HG03196 (cell line): ENCODE results near the gene DNAAF3.

Experiments
- ATAC-seq: cut with Tn5 transposase; IDR thresholded peaks from one replicate; pipeline ENCODE4 v1.9.1; 2021; ENCODE audit not compliant: unreplicated experiment

DNAAF3 gene

DNA sequence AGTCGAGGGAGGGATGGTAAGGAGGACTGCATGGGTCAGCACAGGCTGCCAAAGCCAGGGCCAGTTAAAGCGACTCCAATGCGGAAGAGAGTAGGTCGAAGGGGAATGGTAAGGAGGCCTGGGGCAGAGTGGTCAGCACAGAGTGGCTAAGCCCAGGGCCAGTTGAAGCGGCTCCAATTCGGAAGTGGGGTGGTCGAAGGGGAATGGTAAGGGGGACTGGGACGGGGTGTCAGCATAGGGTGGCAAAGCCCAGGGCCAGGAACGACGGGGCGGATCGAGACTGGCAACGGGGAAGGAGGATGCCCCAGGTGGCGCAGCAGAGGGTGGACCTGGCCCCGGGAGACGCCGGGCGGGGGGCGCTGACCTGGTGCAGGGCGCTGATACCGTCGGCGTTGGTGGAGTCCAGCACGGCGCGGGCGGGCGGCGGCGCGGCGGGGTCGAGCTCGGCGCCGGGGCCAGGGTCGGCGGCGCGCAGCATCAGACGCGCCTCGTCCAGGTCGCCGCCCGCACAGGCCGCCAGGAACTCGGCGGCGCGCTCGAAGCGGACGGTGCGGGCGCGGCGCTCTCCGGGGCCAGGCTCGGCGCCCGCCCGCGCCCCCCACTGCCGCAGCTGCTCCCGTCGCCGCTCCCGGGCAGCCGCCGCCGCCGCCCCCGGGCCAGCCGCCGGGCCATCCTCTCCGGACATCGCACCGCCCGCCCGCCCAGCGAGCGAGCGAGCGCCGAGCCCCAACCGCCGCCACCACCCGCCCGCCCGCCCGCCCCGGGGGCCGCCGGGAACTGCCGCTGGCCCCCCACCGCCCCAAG lies 49.4 kb downstream of the DNAAF3 start, which contains the start of gene PPP1R12C:
TSS of gene PPP1R12C (minus strand) at position 779 of the 804 bp plus-strand sequence. CDS start at position 685, 94 bp downstream.
- ATAC-seq = no peak

- no peak for ATAC-seq
Measured at GRCh38 chr19:55116232-55116858, 50.1 kb downstream of the DNAAF3 start.

- ATAC-seq = no peak
Measured at GRCh38 chr19:55115446-55116065, 50.9 kb downstream of the DNAAF3 start.

GRCh38 chr19:55114566-55115145 lies 51.8 kb downstream of the DNAAF3 start:
- no peak for ATAC-seq

DNA sequence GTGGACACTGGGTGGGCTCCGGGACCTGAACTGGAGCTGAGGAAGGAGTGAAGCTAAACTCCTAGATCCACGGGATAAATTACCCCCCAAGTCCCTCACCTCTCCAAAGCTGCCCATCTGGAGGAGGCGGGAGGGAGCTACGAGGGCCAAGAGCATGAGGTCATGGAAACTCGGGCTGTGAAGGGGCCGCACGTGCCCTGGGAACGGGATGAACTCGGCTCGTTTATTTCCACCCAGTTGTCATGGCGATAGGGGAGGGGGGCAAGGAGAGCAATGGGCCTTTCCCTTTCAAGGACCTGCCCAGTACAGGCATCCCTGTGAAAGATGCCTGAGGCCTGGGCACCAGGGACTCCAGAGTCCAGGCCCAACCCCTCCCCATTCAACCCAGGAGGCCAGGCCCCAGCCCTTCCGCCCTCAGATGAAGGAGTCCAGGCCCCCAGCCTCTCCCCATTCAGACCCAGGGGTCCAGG lies 52.8 kb downstream of the DNAAF3 start:
- no peak for ATAC-seq

GRCh38 chr19:55112777-55113569 lies 53.4 kb downstream of the DNAAF3 start:
- ATAC-seq = no peak

DNA sequence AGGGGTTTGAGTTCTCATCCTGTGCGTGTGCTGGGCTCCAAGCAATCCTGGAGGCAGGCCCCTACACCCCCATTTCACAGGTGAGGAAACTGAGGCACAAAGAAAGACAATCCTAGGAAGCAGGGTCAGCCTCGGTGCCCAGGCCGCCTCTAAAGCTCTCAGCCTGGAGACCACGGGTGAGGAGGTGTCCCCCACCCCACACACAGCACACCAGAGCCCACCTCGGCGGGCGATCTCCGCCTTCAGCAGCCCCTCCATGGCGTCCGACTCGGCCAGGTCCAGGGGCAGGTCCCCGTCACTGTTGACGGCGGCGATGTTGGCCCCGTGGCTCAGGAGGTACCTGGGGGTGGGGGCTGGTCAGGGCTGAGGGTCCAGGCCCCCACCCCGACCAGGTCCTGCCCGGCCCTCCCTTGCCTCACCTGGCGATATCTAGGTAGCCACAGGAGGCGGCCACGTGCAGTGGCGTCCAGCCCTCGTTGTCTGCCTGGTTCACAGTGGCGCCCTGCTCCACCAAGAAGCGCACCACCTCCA lies 54.1 kb downstream of the DNAAF3 start:
- no peak for ATAC-seq

DNA sequence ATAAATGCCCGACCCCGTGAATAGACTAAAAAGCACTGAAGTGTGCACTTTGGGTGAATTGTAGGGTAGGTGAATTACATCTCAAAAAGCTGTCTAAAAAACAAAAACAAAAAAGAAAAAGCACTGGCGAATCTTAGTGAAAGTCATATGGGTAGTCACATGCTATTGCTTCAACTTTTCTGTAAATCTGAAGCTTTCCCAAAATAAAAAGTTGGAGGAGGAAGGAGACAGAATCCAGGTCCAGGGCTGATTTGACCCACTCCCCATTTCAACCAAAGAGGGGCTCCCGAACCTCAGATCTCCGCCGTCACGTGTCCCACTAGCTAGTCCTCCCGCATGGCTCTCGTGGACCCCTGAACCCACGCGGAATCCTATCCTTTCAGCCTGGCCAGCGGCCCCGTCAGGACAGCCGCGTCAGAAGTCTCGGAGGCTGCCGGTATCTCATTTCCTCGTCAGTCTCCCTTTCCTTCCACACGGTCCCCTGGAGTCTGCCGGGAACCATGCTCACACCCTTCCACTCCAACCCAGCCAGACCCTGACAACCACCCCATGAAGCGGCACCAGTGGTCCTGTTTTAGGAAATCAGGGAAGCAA lies 55.1 kb downstream of the DNAAF3 start:
- ATAC-seq = no peak

DNA sequence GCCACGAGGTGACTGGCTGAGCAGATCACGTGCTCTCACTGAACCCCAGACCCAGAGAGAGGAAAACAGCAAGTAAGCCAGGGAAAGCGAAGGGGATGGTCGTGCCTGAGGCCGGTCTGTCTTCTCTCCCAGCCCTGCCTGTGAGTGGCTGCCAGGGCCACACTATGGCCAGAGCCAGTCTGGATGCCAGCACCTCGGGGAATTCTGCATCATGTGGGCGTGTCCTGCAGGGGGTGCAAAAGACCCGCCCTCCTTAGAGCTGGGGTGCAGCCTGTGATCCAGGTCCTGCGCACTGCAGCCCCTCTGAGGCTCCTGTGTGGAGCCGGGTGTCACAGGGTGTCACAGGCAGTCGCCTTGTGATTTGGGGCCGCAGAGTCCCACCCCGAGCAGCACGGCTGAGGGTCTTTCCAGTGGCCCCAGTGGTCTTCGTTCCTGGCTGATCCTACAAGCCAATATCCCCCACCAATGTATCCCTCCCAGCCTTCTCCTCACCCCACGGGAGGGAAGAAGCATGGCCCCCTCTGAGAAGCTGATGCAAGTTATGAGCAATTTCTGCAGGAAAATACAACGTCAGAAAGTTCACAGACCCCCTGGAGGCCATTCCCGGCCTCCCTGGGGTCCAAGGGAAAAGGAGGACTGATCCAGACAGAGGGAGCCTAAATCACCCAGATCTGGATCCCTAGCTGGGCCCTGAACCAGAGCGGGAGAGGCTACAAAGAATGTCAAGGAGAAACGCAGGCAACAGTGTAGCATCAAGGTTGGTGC lies 56.7 kb downstream of the DNAAF3 start:
- no peak for ATAC-seq
